Stimulated activated naive CD8-positive, alpha-beta T cell treated with anti-CD3 and anti-CD28 coated beads, Interleukin-15, amount 100 ng/mL, for 72 hours (primary cell): Measurements from ENCODE around the gene PCBP2.

ENCODE experiments used
- ATAC-seq: fragments of 150-1000 bp; cut with Tn5 transposase; 2 replicates; pipeline ENCODE4 v1.10.0; 2021; ENCODE audit warnings: mild to moderate bottlenecking, moderate library complexity
- DNase-seq, 2 donors: peaks; one replicate each; pipeline ENCODE4 v3.0.0; 2021 to 2022
- H3K27ac Mint-ChIP-seq, 2 donors: one replicate each; pipeline ENCODE4 v1.8.0; 2022; ENCODE audit warnings: mild to moderate bottlenecking in 2 of 2, mixed read lengths in 2 of 2, moderate library complexity in 2 of 2
- H3K27me3 Mint-ChIP-seq: one replicate; pipeline ENCODE4 v1.8.0; 2022; ENCODE audit warnings: mixed read lengths
- H3K4me1 Mint-ChIP-seq: one replicate; pipeline ENCODE4 v1.8.0; 2022; ENCODE audit warnings: mild to moderate bottlenecking, mixed read lengths
- H3K4me3 Mint-ChIP-seq, 2 donors: one replicate each; pipeline ENCODE4 v1.8.0; 2022; ENCODE audit warnings: mild to moderate bottlenecking in 2 of 2, mixed read lengths in 2 of 2, moderate library complexity in 1 of 2
- H3K9me3 Mint-ChIP-seq, 2 donors: one replicate each; pipeline ENCODE4 v1.8.0; 2022; ENCODE audit warnings: mixed read lengths in 2 of 2

Gene PCBP2

DNA sequence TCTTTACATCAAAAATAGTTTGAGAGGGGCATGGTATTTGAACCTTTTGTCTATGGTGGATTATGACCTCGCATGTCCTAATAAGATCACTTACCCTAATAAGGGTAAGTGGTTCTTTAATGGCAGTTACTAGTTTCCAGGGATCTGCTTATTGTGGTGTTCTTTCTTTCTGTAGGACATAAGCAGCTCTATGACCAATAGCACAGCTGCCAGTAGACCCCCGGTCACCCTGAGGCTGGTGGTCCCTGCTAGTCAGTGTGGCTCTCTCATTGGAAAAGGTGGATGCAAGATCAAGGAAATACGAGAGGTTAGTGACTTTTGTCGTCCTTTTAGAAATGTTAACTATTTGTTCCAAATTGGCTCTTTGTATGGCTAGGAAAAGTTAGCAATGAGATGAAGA lies 7.2 kb downstream of the PCBP2 start:
- no peak for DNase-seq
- no peaks in the 10 kb centered on the region for H3K9me3 Mint-ChIP-seq
- H3K4me1 Mint-ChIP-seq: peaks cover 69% of the 10 kb centered on the region
- no peaks in the 10 kb centered on the region for H3K27me3 Mint-ChIP-seq
- no peak overlapping the region for H3K4me3 Mint-ChIP-seq
- no peak for ATAC-seq
- peak overlapping the region in 1 of 2 donors; percentile 29 for H3K27ac Mint-ChIP-seq

DNA sequence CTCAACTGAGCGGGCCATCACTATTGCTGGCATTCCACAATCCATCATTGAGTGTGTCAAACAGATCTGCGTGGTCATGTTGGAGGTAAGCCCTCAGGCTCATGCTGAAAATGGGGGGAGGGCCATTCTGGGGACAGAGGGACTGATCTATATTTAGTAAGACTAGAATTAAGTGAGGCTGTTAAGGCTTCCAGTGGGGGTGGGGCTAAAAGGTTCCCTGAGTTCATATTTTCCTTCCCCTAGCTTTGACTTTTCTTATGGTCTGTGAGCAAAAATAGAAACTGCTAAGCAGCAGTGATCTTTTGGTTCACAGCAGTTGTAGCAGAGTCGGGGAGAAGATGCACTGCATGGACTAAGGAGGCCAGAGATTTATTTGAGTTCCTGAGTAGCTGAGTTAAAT lies 9.2 kb downstream of the PCBP2 start:
- ATAC-seq (no peak), DNase-seq (no peak)
- Mint-ChIP-seq H3K27me3 (no peaks in the 10 kb centered on the region), H3K4me3 (no peak overlapping the region), H3K27ac (peak overlapping the region in 1 of 2 donors; percentile 91), H3K4me1 (peaks cover 54% of the 10 kb centered on the region), H3K9me3 (no peaks in the 10 kb centered on the region)

DNA sequence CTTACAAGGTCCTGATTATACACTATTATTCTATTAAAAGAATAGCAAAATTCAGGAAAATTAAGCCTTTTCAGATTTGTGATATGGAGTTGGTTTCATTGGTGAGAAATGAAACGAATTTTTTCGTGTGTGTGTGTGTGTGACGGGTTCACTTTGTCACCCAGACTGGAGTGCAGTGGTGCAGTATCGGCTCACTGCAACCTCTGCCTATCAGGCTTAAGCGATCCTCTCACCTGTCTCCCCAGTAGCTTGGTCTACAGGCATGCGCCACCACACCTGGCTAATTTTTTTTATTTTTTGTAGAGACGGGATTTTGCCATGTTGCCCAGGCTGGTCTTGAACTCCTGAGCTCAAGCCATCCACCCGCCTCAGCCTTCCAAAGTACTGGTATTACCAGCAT lies 9.7 kb downstream of the PCBP2 start:
- DNase-seq (no peak), ATAC-seq (no peak)
- no peaks in the 10 kb centered on the region for H3K27me3 Mint-ChIP-seq
- H3K4me3 Mint-ChIP-seq: no peak overlapping the region
- peak overlapping the region in 1 of 2 donors; percentile 59 for H3K27ac Mint-ChIP-seq
- peaks cover 56% of the 10 kb centered on the region for H3K4me1 Mint-ChIP-seq
- no peaks in the 10 kb centered on the region for H3K9me3 Mint-ChIP-seq

DNA sequence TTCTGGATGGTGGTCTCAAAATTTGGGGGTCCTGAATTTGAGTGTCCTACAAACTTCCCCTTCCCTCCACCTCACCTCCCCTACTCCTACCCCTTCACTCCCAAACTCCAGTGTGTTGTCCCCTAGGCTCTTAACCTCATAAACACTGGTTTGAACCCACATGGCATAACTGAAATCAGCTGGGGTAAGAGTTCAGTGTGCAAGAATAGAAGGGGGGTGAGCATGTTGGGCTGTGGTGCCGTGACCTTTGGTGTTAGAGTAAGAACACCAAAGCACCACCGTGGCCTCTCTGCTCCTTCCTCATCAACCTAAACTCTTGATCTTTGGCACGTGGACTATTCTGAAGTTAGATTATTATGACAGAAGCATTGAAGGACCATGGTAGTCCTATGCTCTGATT lies 11.0 kb downstream of the PCBP2 start:
- no peak for DNase-seq
- no peak overlapping the region for H3K4me3 Mint-ChIP-seq
- H3K27me3 Mint-ChIP-seq: no peaks in the 10 kb centered on the region
- no peak overlapping the region for H3K27ac Mint-ChIP-seq
- H3K4me1 Mint-ChIP-seq: peaks cover 66% of the 10 kb centered on the region
- ATAC-seq: no peak
- no peaks in the 10 kb centered on the region for H3K9me3 Mint-ChIP-seq

DNA sequence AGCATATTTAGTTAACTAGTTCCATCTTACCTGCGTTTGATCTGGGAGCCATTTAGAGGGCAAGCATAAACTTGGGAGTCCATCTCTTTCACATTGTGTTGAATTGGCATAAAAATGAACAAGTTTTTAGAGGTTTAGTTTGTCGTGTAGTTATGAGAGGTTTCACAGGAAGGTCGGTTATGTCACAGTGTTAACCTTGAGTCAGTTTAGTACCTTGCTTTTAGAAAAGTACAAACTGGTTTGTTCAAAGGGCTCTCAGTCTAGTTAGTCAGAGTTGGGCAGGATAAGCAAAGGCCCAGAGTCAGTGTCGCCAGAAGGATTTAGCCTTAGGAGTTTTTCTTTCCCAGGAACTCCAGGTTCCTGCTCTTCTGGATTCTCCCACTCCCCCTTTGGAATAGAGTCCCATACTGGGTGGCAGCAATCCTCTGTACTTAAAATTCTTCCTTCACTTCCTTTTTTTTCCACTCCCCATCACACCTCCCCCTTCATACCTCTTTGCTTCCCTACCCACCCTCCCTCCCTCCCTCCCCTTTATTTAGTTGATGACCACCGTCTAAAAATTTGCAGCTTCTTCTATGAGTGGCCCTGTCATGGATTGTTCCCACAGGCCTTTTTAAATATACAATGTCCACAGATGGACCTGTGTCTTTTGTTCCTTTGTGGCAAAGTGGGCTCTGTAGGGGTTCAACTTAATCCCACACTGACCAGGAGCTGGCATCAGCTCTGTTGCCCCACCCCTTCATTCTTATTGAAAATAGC lies 12.1 kb downstream of the PCBP2 start:
- Mint-ChIP-seq H3K4me1 (peaks cover 67% of the 10 kb centered on the region), H3K9me3 (no peaks in the 10 kb centered on the region), H3K27me3 (no peaks in the 10 kb centered on the region), H3K4me3 (no peak overlapping the region), H3K27ac (peak overlapping the region in 1 of 2 donors; percentile 63)
- ATAC-seq: no peak
- DNase-seq: no peak

DNA sequence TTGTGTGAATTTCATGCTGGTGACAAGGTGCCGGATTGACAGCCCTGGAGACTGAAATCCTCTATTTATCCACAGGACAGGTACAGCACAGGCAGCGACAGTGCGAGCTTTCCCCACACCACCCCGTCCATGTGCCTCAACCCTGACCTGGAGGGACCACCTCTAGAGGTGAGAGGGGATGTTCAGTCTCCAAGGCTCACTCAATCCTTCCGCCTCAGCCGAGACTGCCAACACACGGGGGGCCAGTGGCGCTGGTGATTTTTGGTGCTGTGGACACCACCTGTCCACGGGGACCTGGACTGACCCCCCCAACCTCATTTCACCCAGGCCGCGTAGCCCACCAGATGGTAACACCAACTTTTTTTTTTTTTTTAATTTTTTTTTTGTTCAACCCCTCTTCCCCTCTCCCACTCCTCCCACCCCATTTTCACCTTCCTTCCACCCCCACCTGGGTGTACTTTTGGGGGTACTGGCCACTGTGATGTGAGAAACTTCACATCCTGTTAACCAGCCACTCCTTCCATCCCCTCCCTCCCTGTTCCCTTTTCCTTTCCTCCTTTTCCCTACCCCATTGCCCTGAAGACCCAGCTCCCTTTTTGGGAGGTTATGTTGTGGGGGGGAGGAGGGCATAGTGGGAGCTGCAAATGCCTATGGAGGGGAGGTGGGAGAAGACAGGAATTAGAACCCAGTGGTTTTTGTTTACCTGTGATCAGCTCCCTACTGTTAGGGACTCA lies 12.9 kb downstream of the PCBP2 start:
- Mint-ChIP-seq H3K27ac (peak overlapping the region; percentile 48 to 74), H3K4me3 (no peak overlapping the region), H3K27me3 (no peaks in the 10 kb centered on the region), H3K4me1 (peaks cover 59% of the 10 kb centered on the region), H3K9me3 (no peaks in the 10 kb centered on the region)
- ATAC-seq (no peak), DNase-seq (no peak)

DNA sequence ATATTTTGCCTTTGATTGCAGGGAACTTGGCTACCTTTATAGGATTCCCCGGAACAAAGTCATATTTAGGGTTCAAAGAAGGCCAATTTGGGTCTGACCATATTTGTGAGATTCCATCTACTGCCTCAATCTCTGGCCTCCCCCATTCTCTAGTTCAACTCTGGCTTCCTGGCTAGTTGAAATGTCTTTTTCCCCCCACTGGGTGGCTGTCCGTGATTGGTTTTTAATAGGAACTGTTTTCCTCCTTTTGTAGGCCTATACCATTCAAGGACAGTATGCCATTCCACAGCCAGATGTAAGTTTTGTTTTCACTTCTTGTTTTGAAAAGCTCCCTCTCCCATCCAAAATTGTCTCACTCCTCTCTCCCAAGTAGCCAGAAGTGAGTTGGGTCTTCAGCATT lies 13.8 kb downstream of the PCBP2 start:
- H3K27me3 Mint-ChIP-seq: no peaks in the 10 kb centered on the region
- H3K9me3 Mint-ChIP-seq: no peaks in the 10 kb centered on the region
- no peak overlapping the region for H3K27ac Mint-ChIP-seq
- H3K4me3 Mint-ChIP-seq: no peak overlapping the region
- ATAC-seq (no peak), DNase-seq (no peak)
- H3K4me1 Mint-ChIP-seq: peaks cover 56% of the 10 kb centered on the region

DNA sequence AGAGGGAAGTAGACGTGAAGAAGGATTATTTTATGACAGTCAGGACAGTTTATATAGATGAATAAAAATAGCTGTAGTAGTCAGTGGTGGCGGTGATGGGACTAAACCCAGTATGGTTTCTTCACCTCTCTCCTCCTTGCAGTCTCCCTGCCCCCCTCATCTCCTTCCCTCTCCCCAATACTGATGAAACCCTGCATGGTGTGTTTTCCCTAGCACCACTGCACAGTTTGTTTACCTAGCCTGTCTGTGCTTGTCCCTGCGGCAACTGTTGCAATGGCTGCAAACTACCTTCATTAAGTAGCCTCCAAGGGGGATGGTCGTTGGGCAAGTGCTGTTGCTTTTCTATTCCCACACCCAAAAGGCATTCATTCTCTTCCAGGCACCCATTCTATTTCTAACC lies 14.7 kb downstream of the PCBP2 start:
- DNase-seq: no peak
- Mint-ChIP-seq H3K4me1 (peaks cover 57% of the 10 kb centered on the region), H3K27me3 (no peaks in the 10 kb centered on the region), H3K9me3 (no peaks in the 10 kb centered on the region), H3K4me3 (no peak overlapping the region), H3K27ac (peak overlapping the region; percentile 20 to 62)
- ATAC-seq: no peak

DNA sequence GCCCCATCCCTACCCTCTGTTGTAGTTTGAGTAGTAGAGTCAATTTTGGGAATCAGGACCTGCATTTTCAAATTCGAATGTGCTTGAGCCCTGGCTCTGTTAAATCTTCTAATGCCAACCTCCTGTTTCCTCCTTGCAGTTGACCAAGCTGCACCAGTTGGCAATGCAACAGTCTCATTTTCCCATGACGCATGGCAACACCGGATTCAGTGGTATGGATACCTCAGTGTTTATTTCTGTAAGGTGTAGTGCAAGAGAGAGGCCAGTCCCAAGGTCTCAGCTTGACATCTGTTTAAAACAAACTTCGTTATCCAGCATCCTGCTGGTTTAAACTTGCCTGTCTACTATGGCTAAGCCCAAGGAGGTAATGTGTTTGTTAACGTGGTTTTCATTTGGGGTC lies 15.2 kb downstream of the PCBP2 start:
- DNase-seq (no peak), ATAC-seq (no peak)
- Mint-ChIP-seq H3K9me3 (no peaks in the 10 kb centered on the region), H3K27me3 (no peaks in the 10 kb centered on the region), H3K4me1 (peaks cover 61% of the 10 kb centered on the region), H3K27ac (peak overlapping the region; percentile 35 to 62), H3K4me3 (no peak overlapping the region)

DNA sequence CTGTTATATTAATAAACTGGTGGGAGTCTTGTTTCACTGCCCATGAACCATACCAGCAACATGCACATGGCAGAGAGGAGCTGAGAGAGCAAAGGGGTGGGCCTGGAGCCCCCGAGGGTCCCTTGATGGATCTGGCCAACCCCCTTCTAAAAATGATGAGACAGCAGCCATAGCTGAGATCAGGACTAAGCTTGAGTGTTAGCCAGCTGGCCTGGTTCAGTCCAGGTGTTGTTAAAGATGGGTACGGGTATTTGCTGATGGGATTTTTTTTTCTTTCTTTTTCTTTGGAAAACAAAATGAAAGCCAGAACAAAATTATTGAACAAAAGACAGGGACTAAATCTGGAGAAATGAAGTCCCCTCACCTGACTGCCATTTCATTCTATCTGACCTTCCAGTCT lies 16.0 kb downstream of the PCBP2 start:
- peak overlapping the region in 1 of 2 donors; percentile 59 for H3K27ac Mint-ChIP-seq
- no peaks in the 10 kb centered on the region for H3K9me3 Mint-ChIP-seq
- H3K27me3 Mint-ChIP-seq: no peaks in the 10 kb centered on the region
- no peak for DNase-seq
- peaks cover 63% of the 10 kb centered on the region for H3K4me1 Mint-ChIP-seq
- ATAC-seq: no peak
- no peak overlapping the region for H3K4me3 Mint-ChIP-seq

DNA sequence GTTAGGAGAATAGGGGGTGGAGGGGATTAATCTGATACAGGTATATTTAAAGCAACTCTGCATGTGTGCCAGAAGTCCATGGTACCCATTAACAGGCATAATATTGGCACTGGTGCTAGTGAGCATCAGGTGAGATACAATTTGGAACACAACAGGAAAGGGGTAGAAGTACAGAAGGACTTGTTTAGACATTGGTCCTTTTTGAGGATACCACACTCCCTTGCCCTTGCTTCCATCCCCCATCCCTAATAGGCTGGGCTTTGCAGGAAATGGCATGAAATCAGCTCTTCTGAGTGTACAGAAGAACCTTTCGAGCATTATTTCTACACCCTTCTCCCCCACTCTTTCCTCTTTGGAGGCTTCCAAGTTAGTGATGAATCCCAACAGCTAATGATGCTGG lies 16.4 kb downstream of the PCBP2 start:
- Mint-ChIP-seq H3K9me3 (no peaks in the 10 kb centered on the region), H3K4me1 (peaks cover 67% of the 10 kb centered on the region), H3K27me3 (no peaks in the 10 kb centered on the region), H3K4me3 (no peak overlapping the region), H3K27ac (peak overlapping the region in 1 of 2 donors; percentile 72)
- ATAC-seq: peak; percentile 24
- DNase-seq: no peak

DNA sequence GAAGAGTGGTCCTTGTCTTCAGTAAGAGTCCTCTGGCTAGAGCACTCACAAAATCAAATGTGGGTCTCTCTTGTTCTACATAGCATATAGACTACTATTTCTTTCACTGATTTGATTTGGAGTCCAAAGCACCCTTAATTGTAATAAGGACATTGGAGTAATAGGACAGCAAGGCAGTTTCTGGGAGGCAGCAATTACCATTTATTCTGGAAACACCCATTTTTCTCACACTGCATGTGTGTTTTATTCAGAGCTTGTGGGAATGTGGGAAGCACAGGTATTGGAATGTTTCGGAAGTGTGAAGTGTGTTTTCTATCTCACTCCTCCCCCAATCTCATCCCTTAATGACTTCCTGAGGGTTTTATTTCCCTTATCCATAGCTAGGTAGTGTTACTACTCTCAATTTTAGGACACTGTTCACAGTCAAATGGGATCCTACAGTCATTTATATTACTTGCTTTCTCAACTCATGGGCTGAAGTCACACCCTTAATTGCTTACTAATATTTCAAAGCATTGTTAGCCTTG lies 20.2 kb downstream of the PCBP2 start:
- H3K4me3 Mint-ChIP-seq: no peak overlapping the region
- H3K27me3 Mint-ChIP-seq: no peaks in the 10 kb centered on the region
- no peaks in the 10 kb centered on the region for H3K9me3 Mint-ChIP-seq
- no peak for DNase-seq
- peaks cover 78% of the 10 kb centered on the region for H3K4me1 Mint-ChIP-seq
- ATAC-seq: no peak
- H3K27ac Mint-ChIP-seq: no peak overlapping the region

DNA sequence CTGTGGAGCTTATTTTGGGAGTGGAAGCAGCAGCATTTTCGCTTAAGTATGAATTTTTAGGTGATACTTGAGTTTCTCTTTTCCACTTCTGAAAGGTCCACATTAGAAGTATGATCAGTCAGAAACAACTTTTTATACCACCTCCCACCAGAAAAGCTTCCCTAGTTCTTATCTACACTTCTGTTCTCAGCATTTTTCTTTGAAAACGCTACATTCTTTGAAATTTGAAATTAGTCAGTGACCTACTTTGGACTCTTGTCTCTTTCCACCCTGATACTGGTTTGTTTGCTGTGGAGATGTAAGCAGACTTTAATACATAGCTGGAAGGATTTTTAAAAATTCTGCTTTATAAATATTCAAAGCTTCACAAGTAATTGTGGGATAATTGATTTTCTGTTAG lies 22.2 kb downstream of the PCBP2 start:
- peaks cover 66% of the 10 kb centered on the region for H3K4me1 Mint-ChIP-seq
- peak overlapping the region; percentile 57 to 70 for H3K4me3 Mint-ChIP-seq
- H3K9me3 Mint-ChIP-seq: no peaks in the 10 kb centered on the region
- no peak for DNase-seq
- no peaks in the 10 kb centered on the region for H3K27me3 Mint-ChIP-seq
- no peak for ATAC-seq
- peak overlapping the region in 1 of 2 donors; percentile 82 for H3K27ac Mint-ChIP-seq

DNA sequence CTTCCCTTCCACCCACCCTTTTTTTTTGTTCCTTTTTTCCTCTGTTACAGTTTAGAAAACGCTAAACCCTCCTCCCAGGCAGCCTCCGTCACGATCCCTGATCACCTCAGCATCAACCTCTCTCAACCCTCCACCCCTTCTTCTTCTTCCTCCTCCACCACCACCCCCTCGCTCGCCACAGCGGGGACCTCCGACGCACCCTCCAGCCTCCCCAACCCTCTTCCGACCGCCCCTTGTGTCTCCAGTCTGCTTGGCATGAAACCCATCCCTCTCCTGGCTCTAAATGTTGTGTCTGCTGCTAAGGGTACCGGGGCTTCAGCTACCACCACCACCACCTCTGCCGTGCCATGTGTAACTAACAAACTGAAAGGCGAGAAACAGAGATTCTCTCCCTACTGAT lies 22.9 kb downstream of the PCBP2 start:
- no peaks in the 10 kb centered on the region for H3K9me3 Mint-ChIP-seq
- no peak for DNase-seq
- peaks cover 67% of the 10 kb centered on the region for H3K4me1 Mint-ChIP-seq
- H3K27ac Mint-ChIP-seq: peak overlapping the region; percentile 82 to 96
- H3K27me3 Mint-ChIP-seq: no peaks in the 10 kb centered on the region
- peak; percentile 42 for ATAC-seq
- peak overlapping the region; percentile 57 to 70 for H3K4me3 Mint-ChIP-seq

DNA sequence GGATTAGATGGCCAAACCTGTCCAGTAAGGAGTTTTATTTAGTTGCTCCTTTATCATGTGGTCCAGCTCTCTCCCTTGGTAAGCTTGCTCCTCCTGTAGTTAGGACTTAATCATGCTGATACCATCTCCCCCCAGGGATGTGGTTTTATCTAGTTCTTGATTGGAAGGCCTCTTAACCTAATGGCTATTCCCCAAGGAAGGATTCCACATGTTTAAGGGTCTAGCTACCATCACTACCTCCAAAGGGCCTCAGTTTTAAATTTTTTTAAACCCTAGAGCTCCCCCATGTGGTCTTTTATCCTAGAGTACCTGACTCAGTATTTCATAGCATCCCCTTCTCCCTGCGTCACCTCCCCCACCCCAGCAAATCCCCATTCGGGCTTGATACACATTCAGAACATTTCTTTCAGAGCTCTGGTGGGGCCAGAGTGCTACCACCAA lies 24.9 kb downstream of the PCBP2 start:
- no peak for DNase-seq
- Mint-ChIP-seq H3K9me3 (no peaks in the 10 kb centered on the region), H3K4me1 (peaks cover 55% of the 10 kb centered on the region), H3K27ac (peak overlapping the region; percentile 29 to 92), H3K27me3 (no peaks in the 10 kb centered on the region), H3K4me3 (no peak overlapping the region)
- ATAC-seq: peak; percentile 50

DNA sequence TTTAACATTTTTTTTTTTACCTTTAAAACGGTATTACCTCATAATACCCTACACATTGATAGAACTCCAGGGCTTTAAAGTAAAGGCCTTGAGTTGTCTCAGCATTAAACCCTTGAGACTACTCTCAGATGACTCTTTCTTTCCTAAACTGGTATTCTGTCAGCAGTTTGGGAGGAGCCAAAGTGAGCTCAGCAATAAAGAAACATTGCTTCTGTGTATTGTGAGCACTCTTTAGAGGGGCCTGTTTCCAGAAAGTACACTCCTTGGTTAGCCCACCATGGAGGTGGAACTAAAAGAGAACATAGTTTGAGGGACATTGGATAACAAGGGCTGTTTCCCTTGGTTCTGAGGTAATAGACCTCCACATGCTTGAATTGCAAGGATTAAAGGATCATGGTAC lies 27.0 kb downstream of the PCBP2 start:
- DNase-seq: no peak
- H3K4me3 Mint-ChIP-seq: no peak overlapping the region
- ATAC-seq: no peak
- peak overlapping the region in 1 of 2 donors; percentile 25 for H3K27ac Mint-ChIP-seq
- no peaks in the 10 kb centered on the region for H3K27me3 Mint-ChIP-seq
- no peaks in the 10 kb centered on the region for H3K9me3 Mint-ChIP-seq
- H3K4me1 Mint-ChIP-seq: peaks cover 41% of the 10 kb centered on the region
